GM13977 (cell line): ENCODE measurements around the gene MIB2.

ENCODE experiments used
- DNase-seq: peaks from one replicate; pipeline ENCODE4 v3.0.0; 2012; ENCODE audit warnings: low spot score
- CTCF ChIP-seq: IDR thresholded peaks from 2 replicates; pipeline ENCODE4 v1.5.1; 2012; ENCODE audit warnings: mild to moderate bottlenecking, control low read depth; ENCODE audit not compliant: insufficient read depth; ENCODE audit errors: extremely low read depth, missing control alignments
- in situ Hi-C: fragments of 300-500 bp; cut with MboI; formaldehyde crosslinking; loops from one replicate; pipeline ENCODE4 v1.12.0; 2022; ENCODE audit warnings: low sequenced_read_pairs, low pct_unique_long_range_greater_than_20kb, mixed read lengths, inconsistent platforms; ENCODE audit not compliant: unreplicated experiment

MIB2 gene

DNA sequence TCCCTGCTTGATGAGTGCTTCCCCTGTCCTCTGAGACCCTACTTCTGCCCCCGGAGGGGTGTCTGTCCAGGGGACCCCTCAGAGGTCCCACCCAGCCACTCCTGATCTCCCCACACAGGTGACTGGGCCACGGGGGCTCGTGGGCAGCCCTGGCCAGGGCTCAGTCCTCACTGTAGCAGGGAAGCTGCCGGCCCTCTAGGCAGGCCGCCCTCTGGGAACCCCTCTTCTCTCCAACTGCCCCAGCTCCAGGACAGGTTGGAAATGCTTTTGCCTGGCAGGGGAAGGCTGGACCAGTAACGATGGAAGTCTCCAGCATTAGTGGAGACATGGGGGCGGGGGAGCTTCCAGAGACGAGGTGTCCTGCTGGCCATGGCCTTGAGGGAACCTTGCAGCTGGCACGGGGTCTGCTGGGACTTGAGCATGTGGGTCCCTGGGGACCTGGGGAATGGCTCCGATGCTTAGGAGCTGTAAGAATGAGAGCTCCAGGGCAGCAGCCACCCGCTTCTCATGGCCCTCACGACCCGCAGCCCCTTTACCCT lies 12.3 kb upstream of the MIB2 start:
- DNase-seq, result no peak
- in situ Hi-C loops, result no loop called here
- TF ChIP-seq CTCF, result no peak

DNA sequence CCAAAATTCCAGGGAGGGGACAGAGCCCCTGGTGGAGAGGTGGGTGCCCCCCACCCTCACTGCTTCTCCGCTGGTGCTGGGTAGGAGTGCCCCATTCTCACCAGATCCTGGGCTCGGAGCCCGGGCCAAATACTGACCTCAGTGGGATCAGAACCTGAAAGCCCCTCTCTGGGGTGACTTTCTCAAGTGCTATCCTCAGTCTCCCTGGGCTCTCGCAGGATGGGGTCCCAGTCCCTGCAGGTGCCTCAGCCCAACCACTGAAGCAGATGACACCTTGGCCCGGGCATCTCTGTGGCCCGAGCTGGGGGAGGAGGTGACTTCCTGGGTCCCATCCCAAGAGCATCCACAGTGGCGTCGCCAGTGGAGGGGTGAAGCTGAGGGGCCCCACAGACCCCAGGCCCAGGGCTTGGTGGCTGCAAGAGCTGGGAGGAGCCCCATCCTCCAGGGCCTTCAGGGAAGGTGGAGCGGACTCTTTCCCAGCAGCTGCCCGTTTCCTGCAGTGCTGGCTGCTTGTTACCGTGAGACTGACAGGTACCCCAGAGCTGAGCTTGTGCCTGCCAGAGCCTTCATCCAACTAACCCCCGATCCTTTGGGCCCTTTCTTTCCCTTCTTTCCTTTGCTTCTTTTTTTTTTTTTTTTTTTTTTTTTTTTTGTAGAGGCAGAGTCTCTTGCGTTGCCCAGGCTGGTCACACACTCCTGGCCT lies 11.5 kb upstream of the MIB2 start:
- TF ChIP-seq CTCF, result no peak
- in situ Hi-C loops, result no loop called here
- no peak for DNase-seq

- in situ Hi-C loops, result no loop called here
- DNase-seq, result no peak
- TF ChIP-seq CTCF, result no peak
Measured at GRCh38 chr1:1604374-1605033, 10.8 kb upstream of the MIB2 start.

DNA sequence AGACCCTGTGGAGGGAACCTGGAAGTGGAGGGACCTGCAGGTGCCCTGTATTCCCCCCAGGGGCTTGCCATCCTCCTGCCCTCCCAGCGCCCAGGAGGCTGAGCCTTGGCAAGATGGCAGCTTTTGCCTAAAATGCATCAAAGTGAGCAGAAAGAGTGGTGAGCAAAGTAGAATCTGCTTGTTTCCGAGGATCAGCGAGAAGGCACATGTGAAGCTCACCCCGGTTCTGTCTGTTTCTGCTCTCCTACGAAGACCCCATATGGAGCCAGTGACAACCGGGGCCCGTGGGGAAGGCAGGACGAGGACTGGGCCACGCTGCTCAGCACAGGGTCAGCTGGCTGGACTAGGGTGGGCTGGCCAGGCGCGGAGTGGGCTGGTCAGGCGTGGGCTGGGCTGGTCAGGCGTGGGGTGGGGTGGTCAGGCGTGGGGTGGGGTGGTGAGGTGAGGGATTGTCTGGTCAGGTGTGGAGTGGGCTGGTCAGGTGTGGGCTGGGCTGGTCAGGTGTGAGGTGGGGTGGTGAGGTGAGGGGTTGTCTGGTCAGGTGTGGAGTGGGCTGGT lies 10.2 kb upstream of the MIB2 start:
- no peak for DNase-seq
- in situ Hi-C loops, result no loop called here
- TF ChIP-seq CTCF, result no peak

- in situ Hi-C loops, result no loop called here
- DNase-seq, result no peak
- no peak for TF ChIP-seq CTCF
Measured at GRCh38 chr1:1605724-1606123, 9.6 kb upstream of the MIB2 start.

DNA sequence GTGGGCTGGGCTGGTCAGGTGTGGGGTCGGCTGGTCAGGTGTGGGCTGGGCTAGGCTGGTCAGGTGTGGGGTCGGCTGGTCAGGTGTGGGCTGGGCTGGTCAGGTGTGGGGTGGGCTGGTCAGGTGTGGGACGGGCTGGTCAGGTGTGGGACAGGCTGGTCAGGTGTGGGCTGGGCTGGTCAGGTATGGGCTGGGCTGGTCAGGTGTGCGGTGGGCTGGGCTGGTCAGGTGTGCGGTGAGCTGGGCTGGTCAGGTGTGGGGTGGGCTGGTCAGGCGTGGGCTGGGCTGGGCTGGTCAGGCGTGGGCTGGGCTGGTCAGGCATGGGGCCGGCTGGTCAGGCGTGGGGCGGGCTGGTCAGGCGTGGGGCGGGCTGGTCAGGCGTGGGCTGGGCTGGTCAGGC lies 9.1 kb upstream of the MIB2 start:
- no peak for TF ChIP-seq CTCF
- in situ Hi-C loops, result no loop called here
- no peak for DNase-seq
